Measurements from ENCODE around the gene STX3.
A peak's percentile ranks its signal among the peaks of the same experiment; 100 is the strongest.

The STX3 gene

DNA sequence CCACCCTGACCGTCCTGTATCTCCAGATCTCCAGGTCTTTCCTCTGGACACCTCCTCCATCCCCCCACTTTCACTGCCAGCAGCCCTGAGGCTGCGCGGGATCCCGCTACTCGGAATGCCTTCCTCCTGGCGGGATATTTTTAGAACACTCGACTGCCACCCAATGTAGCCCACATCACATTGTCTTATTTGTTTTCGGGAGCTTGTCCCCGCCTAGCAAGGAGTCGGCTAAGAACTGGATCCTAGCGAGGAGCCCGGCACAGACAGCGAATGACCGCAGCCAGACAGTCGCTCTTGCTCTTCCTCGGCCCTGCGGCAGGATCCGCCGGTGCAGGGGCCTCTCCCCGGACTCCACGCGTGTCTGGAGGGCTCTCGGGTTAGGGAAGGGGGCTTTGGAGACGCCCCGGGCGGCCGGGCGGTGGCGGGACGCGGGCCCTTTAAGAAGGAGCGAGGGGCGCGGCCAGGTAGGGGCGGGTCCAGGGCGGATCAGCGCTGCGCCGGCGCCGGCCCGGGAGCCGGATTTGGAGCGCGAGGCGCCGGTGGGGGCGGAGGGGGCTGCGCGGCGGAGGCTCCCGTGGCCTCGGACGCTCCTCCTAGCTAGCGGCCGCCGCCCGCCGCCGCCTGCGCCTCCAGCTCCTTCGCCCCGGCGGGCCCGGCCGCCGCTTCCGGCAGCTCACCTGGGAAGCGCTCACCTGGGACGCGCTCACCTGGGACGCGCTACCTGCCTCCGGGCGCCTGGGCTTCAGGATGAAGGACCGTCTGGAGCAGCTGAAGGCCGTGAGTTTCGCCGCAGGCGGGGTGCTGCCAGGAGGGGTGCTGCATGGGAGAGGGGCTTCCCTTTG, at the start of gene STX3:
Gene STX3 (plus strand): TSS at position 518 of the 842 bp plus-strand sequence. CDS start 230 bp downstream, at position 748.
- peak; percentile 63 for DNase-seq

DNA sequence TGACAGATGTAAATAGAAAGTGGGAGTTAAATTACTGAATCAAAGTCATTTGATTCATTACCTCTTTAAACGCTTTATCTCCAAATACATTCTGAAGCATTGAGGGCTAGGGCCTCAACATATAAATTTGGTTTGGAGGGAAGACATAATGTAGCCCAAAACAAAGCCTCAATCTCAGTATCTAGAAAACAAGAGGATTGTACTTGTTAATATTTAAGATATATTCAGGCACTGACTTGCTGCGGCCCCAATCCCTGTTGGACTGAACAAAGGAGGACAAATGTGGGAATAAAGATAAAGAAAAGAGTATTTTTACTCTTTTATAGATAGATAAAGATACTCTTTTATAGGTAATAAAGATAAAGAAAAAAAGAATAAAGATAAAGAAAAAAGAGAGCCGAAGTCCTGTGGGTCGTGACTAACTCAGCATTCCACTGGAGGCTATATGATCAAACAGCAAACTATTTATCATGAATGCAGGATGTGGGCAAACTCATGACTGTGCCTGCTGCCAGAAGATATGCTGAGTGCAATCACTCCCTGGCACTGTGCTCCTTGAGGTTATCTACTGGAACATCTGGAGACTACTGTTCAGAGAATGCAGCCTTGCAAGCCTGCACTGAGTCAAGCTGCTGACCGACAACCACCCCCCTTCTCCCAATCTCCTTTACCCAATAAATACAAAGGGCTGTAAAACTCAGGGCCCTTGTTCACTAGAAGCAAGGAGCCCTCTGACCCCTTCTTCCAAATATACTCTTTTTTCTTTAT, 48.5 kb upstream of the STX3 start:
- DNase-seq = no peak

GRCh38 chr11:59707371-59707770, 47.8 kb upstream of the STX3 start:
- DNase-seq = no peak

GRCh38 chr11:59708537-59708936, 46.6 kb upstream of the STX3 start:
- no peak for DNase-seq

GRCh38 chr11:59710136-59710847, 44.9 kb upstream of the STX3 start:
- DNase-seq = no peak

DNA sequence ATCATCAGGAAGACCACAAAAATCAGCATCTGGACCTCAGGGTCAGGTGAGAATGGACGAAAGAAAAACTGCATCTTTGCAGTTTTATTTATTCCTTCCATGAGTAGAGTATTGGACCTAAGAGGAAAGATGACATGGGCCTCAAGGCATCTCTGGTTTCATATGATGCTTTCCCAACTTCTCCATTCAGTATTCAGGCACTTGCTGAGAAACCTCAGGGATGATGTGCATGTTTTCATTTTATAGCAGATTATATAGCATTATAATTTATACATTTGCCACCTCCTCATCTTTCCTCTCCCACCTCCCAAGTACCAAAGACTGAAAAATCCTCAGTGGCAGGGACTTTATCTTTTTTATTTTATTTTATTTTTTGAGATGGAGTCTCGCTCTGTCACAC, 41.4 kb upstream of the STX3 start, which contains the start of gene OR10V1:
Gene OR10V1 (minus strand): TSS at position 101 of the 400 bp plus-strand sequence. CDS start 0 bp downstream, at position 101.
- DNase-seq = no peak

DNA sequence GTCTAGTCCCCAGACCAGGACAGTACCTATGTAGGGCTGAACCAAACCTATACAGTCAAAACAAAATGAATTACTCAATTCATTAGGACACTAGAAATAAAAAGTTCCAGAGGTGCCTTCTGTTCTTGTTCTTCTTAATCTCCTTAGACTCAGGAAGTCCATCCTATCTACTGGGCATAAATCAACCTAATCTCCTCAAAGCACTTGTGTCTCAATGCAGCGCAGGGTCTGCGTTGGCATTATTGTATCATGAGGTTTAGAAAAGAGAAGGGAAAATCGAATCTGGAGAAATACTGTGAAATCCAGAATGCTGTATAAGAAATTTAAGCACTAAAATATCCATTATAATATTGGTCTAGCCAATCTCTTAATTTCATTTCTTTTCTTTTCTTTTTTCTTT, 39.1 kb upstream of the STX3 start:
- no peak for DNase-seq

DNA sequence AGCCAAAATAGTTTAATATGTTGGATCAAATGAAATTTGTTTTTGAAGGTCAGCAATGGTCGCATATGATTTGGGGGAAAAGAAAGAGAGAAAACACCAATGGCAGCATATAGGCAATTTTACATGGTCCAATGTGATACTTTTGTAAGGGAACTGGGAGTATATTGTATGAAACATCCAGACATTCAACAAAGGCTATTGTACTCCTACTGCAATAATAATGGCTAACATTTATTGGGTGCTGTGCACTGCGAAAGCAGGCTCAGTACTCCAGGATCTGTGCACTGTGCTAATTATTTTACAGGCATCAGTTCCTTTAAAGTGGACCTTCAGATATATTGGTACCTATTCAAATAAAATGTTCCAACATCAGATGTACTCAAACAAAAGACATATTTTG, 35.6 kb upstream of the STX3 start:
- DNase-seq = no peak

DNA sequence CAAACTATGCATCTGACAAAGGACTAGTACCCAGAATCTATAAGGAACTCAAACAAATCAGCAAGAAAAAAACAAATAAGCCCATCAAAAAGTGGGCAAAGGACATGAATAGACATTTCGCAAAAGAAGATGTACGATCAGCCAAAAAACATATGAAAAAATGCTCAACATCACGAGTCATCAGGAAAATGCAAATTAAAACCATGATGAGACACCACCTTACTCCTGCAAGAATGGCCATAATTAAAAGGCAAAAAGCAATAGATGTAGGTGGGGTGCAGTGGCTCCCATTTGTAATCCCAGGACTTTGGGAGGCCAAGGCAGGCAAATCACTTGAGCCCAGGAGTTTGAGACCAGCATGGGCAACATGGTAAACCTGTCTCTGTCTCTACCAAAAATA, 31.1 kb upstream of the STX3 start:
- DNase-seq = no peak

DNA sequence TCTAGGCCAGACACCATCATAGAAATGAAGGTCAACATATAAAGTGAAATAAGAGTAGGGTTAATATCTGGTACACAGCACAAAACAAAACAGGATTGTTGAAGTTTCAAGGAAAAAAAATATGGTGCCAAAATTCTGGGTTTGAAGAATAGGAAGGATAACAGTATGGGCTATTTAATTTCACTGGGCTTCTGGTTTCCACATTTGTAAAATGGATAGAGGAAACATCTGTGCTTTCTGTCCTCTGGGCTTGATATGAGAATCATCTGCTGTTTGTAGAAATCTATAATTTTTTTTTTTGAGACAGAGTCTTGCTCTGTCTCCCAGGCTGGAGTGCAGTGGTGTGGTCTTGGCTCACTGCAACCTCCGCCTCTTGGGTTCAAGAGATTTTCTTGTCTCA, 27.8 kb upstream of the STX3 start:
- DNase-seq = no peak

DNA sequence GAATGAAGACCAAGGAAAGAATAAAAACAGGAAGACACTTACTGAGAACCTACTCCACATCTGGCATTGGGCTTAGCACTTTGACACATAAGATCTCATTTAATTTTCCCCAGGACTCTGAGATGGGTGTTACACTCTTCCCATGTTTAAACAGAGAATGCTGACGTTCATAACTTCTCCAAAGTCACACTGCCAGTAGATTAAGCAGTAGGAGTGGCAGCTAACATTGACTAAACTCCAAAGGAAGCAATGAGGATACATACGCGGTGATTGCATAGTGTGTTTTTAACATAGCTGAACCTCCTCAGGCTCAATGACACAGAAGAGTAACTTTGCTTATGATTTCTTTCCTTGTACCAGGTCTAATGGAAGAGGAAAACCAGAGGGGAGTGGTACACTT, 27.0 kb upstream of the STX3 start:
- DNase-seq = no peak

- peak; percentile 32 for DNase-seq
Measured at GRCh38 chr11:59728913-59729312, 26.3 kb upstream of the STX3 start.

DNA sequence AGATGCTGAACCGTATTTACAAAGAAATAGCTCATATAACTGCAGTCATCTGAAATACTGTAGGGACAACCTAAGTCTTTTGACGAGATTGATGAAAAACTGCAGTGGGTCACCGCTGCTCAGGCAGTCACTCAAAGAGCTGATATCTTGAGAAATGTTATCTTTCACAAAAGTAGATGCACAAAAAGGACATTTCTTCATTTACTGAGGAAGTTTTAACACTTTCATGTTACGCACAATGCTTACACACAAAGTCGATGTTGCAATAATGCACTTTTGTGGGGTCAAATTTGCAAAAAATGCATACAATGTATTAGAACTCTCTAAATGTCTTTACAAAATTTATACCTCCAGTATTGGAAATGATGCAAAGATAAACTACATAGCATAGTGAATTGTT, 25.3 kb upstream of the STX3 start:
- no peak for DNase-seq

GRCh38 chr11:59730896-59731565, 24.1 kb upstream of the STX3 start:
- no peak for DNase-seq

DNA sequence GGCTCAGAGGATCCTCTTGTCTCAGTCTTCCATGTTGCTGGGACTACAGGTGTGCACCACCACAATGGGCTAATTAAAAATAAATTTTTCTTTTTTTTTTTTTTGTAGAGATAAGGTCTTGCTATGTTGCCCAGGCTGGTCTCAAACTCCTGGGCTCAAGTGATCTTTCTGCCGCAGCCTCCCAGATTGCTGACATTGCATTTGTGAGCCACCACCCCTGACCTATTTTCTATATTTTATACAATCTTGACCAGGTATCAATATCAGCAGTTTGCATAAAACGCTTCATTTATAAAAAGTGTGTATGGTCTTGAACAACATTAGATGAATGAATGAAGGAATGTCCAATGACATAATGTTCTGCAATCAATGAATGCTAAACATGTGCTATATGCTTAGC, 9.1 kb upstream of the STX3 start:
- no peak for DNase-seq

GRCh38 chr11:59753650-59754493, 1.3 kb upstream of the STX3 start:
- peak; percentile 90 for DNase-seq

- DNase-seq = peak; percentile 19
Measured at GRCh38 chr11:59754494-59754858, 700 bp upstream of the STX3 start.

DNA sequence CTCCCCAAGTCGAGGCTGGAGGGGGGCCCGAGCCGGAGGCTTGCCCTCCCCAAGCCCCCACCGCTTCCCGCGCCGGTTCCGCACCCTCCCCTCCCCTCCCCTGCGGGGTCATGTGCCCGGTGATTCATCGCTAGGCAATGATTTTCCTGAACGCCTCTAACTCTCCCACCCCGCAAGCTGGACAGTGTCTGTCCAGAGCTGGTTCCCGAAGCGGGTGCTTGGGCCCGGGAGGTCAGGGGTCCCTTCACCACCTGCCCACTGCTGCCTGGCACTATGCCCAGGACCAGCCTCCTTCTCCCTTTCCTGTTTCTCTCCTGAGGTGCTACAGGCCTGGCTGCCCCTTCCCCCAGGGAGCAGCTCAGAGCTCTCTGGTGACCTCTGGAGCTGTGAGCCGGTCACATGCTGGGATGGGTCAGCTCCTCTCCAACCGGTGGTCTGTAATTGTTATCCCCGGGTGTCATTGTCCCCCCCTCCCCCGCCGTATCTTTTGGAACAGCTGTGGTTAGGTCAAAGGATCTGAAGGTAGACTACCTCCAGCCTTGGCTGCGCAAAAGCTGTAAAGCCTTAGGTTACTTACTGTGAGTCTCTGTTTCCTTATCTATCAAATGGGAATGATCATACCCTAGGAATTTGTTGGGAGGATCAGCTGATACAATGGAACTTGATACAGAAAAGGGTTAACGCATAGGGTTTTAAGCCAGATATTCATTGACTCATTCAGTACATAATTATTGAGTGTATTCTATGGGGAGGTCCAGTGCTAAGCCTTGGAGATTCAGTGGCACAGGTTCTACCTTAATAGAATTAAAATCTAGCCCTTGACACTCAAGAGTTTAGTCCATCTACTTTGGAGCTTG, 753 bp downstream of the STX3 start:
- DNase-seq = no peak

- no peak for DNase-seq
Measured at GRCh38 chr11:59756558-59756840, 1.3 kb downstream of the STX3 start.

DNA sequence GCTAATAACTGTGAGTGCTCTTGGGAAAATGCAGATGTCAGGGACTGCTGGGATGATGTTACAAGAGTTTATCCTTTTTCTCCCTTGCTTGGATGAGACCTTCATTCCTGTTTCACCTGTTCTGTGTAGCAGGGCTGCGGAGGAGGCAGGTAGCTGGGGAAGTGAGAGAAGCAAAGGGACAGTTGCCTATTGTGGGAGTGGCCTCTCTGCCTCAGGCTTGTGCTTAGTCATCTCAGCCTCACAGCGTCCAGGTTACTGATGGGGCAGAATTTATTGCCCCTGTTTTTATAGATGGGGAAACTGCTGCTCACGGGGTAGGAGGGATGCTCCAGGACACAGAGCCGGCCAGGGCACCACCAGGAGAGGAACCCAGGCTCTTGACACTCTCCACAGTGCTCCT, 1.7 kb downstream of the STX3 start:
- peak; percentile 7 for DNase-seq

- DNase-seq = no peak
Measured at GRCh38 chr11:59758401-59759037, 3.3 kb downstream of the STX3 start.

Data from activated CD4-positive, alpha-beta T cell treated with anti-CD3 and anti-CD28 coated beads, Interleukin-2, Interleukin-6, amounts not matched to agents 100 ng/mL and 50 ng/mL, durations not matched to agents 16 hours and 8 hours (primary cell).